Inflammatory macrophage (primary cell): ENCODE results near the gene SLC22A9.

ENCODE experiments used
- DNase-seq, 2 donors: peaks; one replicate each; pipeline ENCODE4 v3.0.0-alpha.2; 2020 to 2022

Gene SLC22A9

DNA sequence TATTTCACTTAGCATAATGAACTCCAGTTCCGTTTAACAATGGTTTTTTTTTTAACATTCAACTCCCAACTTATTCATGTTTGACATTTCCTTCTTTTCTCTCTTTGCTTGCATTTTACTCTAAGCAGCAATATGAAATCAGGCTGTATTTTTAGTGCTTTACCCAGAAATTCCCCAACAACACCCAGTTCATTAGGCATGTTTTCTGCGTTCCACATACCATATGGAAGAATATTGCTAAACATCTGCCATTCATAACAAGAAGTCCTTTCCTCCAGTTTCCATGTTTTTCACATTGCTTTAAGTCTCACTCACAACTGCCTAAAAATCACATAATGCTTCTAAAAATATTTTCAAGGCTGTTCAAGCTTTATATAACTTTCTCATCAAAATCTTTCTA is 75.5 kb downstream of the SLC22A9 start:
- DNase-seq: no peak

DNA sequence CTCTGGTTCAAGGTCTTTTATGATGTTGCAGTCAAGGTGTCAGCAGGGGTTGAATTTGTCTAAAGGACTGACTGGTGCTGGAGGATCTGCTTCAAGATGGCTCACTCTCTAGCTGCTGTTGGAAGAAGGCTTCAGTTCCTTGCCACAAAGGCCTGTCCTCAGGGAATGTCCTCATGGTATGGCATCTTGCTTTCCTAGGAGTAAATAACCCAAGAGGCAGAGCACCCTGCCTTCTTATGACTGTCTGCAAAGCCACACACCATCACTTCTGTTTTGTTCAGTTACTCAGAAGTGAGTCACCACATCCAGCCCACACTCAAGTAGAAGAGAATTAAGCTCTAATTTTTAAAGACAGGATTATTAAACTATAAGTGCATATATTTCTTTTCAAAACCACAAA is 76.1 kb downstream of the SLC22A9 start:
- peak; percentile 40 to 69 for DNase-seq

DNA sequence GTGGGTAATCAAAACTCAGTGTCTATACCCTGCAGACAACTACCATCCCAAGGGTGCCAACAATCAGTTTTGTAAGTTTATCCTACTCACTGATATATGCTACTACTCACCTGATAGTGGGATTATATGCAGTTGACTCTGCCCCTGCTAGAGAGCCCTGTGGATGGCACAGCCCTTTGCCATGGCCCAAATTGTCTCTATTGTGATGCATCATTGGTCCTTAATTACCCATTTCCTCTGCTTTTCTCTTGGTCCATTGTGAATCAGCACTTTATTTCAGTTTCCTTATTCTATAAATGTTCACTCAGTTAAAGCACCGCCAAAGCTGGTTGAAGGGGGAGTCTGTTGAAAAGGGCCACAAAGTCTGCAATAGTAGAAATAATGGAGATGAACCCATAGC is 79.1 kb downstream of the SLC22A9 start:
- DNase-seq: no peak

DNA sequence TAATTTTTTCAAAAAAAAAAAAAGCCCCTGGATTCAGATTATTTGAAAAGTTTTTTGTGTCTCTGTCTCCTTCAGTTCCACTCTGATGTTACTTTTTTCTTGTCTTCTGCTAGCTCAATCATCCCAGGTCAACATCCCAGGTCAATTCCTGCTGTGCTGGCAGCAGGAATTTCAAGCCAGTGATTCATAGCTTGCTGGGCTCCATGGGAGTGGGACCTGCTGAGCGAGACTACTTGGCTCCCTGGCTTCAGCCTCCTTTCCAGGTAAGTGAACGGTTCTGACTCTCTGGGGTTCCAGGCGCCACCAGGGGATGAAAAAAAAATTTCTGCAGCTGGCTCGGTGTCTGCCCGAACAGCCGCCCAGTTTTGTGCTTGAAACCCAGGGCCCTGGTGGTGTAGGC is 90.0 kb downstream of the SLC22A9 start:
- DNase-seq: no peak
